Left renal cortex interstitium (tissue), 4 donors: ENCODE results near the gene GDF2. TPM values are rescaled to one million over a fixed set of nuclear protein-coding genes. Genes with fewer than 3 reads are reported as not detected.

Source experiments
- DNase-seq, 4 donors: peaks; one replicate each; pipeline ENCODE4 v3.0.0-alpha.2; 2013; ENCODE audit warnings: low read depth in 4 of 4, low spot score in 2 of 4, missing footprints in 1 of 4
- polyA plus RNA-seq, 4 donors: library from polyadenylated mRNA; unstranded; fragments of 120-200 nt; gene quantifications; one replicate each; pipeline ENCODE4 v1.2.1, GENCODE V29; 2013; ENCODE audit not compliant: insufficient read length in 4 of 4

GDF2 gene
- polyA plus RNA-seq, 4 donors = 0.11 TPM; not detected in 3

- no peak for DNase-seq
These were observed 27.7 kb downstream of the GDF2 start for GRCh38 chr10:47349941-47350371.

- DNase-seq = no peak
These were observed 28.7 kb downstream of the GDF2 start for GRCh38 chr10:47350671-47351640.

- no peak for DNase-seq
These were observed 29.9 kb downstream of the GDF2 start for GRCh38 chr10:47351899-47352815.

- DNase-seq = no peak
These were observed 31.1 kb downstream of the GDF2 start for GRCh38 chr10:47353351-47353750.

DNA sequence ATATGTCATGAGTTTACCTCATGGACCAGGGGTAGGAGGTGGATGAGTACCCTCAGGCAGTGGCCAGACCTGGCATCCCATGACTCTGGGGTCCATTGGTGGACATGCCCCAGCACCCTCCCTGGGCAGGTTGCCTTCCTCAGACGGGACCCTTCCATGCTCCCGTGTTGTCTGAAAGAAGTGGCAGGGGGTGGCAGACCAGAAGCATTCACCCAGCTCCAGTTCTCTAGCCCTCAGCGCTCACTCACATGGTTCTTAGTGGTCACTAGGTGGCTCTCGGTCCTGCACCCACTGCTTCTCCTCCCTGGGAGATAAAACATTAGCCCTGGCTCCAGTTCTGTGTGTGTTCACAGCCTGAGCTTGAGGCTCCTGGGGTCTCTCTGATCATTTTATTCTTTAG lies 31.9 kb downstream of the GDF2 start:
- no peak for DNase-seq

GRCh38 chr10:47354900-47355299 lies 32.6 kb downstream of the GDF2 start:
- no peak for DNase-seq

- no peak for DNase-seq
These were observed 34.5 kb downstream of the GDF2 start for GRCh38 chr10:47356708-47357107.

GRCh38 chr10:47357131-47357582 lies 34.9 kb downstream of the GDF2 start:
- DNase-seq = no peak

DNA sequence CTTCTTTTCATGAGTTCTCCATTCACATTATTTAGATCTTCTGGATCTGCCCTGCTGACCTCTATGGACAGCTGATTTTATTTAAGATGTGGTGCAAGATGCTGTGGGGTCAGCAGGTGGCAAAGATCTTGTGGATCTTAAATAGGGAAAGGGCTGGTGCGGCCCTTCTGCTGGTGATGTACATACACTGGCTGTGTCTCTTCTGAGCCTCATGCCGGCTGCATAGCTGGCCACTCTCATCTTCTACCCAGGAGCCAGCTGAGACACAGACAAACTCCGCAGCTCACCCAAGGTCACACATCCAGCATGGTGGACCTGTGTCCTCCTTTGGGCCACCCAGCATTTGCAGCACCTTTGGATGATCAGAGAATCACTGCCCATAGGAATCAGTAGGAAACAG lies 35.7 kb downstream of the GDF2 start:
- no peak for DNase-seq

DNA sequence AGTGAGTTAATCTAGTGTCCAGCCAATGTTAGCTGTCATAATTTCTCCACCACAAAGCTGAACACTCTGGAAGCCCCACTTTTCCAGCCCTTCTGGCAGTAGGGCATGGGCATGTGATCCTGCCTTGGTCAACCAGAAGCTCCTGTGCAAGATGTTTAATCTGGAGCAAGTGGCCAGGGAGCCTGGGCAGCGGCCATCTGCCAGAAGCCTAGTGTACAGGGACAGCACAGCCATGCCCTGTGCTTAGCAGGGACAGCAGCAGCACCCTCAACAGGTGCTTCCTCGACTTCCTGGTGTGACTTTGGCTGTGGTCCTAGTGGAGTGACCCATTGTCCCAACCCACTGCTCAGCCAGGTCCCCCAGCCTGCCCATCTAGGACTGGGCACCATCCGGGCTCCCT lies 36.2 kb downstream of the GDF2 start:
- no peak for DNase-seq

DNA sequence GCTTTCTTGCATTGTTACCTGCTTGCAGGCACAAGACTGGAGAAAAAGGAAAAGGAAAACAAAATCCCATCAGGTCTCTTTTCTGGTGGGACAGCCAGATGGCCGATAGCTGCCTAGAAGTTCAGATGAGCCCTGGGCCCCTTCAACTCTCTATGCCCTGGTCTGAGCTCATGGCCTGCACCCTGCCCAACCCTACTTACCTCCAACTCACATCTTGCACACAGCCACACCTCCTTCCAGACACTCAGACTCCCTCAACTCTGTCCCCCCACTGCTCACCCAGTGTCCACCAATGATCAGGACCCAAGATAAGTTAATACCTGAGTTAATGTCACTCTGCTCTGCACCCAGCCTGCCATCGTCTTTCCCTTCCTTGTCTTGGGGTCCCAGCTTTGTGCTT lies 36.8 kb downstream of the GDF2 start:
- no peak for DNase-seq

- no peak for DNase-seq
These were observed 37.6 kb downstream of the GDF2 start for GRCh38 chr10:47359626-47360418.

- DNase-seq = no peak
These were observed 38.3 kb downstream of the GDF2 start for GRCh38 chr10:47360419-47361040.

DNA sequence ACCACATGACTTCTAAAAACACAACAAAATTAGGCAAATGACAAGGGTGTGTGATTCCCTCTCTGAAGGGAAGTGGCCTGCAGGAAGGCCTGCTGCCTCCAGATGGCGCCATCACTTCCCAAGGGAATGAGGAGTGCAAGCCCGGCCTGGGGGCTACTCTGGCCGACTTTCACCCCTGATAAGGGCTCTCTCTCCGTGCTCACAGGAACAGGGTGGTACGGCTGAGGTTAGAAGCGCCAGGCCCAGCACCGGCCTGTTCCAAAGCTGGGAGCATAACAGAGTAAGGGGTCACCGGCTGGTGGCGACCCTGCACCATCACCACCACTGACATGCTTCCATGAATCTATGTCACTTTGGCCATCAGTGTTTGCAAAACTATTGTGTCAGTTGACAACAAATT lies 39.0 kb downstream of the GDF2 start:
- DNase-seq = no peak

DNA sequence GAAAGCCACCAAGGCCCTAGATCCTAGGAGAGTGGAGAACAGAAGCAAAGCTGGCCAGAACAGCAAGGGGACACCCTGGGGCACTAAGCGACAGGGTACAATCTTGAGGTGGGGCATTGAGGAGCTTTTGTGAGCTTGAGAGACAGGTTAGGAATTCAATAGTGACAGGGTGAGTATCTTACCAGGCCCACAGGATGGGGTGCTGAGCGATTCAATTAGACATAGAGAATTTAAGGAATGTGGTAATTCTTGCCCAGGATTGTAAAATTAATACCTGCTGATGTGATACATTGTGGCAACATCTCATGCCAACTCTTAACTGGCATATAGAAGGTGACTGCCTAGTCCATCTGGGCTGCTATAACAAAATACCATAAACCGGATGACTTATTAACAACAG lies 39.9 kb downstream of the GDF2 start:
- DNase-seq = no peak

- DNase-seq = no peak
These were observed 41.5 kb downstream of the GDF2 start for GRCh38 chr10:47363781-47364180.

DNA sequence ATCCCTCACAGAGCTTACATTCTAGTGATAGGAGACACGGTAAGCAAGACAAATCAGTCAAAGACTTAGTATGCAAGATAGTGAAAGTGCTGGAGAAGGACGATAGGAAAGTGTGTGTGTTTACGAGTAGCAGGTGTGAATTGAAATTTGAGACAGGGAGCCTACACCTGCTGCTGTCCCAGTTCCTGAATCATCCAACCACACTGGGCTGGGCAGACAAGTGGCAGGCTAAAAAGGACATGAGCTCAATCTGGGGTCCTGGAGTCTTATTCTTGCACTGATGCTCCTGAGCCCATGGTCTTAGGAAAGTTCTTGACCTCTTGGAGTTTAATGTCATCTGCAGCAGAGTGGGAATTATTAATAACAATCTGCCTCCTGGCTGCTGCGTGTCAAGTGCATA lies 42.1 kb downstream of the GDF2 start:
- DNase-seq = no peak

DNA sequence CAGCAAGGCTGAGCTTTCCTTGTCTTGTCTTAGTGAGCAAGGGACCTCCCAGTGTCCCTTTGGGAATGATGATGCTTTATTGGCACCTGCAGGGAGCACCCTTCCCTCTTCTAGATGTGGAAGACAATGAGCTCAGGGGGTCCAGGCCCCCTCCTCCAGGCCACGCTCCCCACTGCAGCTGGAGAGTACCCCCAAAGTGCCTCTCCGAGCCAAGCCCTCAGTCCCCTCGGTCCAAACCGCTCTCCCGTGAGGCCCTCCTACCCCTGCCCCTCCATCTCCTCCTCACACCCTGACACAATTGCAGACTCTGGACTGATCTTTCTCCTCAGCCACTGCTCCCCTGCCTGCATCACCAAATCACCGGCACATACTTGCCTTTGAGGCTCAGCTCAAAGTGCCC lies 42.7 kb downstream of the GDF2 start:
- no peak for DNase-seq

DNA sequence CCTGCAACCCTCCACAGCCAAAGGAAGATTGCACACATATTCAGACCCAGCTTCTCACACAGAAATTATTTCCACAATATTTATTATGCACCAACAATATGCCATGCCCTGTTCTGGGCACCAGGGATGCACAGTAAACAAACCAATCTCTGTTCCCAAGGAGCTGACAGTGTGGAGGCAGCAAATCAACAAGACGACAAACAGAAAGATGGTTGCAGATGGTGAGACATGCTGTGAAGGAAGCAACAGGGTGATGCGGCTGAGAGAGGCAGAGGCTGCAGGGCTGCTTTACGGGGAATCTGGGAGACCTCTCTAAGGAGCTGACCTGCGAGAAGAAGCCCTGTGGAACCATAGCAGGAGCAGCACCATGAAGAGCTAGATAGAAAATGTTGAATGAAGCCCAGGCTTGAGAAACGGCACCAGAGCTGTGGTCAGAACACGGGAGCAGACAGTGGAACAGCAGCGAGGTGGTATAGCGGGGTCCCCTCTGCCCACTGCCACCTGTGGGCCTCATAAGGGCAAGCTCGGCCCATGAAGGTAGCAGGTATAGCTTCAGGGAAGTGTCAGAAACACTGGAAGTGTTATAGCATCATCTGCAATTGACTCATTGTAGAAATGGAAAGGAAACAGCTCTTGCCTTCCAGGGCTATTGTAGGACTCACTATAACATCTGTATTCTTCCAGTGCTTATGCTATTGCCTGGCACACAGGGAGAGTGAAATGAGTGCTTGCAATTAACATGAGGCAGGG lies 43.4 kb downstream of the GDF2 start:
- DNase-seq = no peak
